ENCODE data around the gene TRIM73.
"Not testable (repeated sequence)": the region's sequence is repeated elsewhere in the genome, so short reads cannot be mapped to it uniquely, and the experiment has no call there.

The TRIM73 gene

GRCh38 chr7:75395329-75395728 is at the start of gene TRIM73:
TRIM73 (plus strand) TSS chr7:75395629; CDS start chr7:75398934, 3,305 bp downstream.
- DNase-seq (ENCODE audit: low spot score); H3K27ac ChIP-seq; CTCF ChIA-PET; POLR2A ChIA-PET (ENCODE audit: low non-redundant PET): not testable (repeated sequence)

- POLR2A ChIA-PET (ENCODE audit: low non-redundant PET); DNase-seq (ENCODE audit: low spot score); CTCF ChIA-PET; H3K27ac ChIP-seq: not testable (repeated sequence)
Measured at GRCh38 chr7:75358671-75359541, 36.5 kb upstream of the TRIM73 start.

GRCh38 chr7:75359542-75359848 is 35.9 kb upstream of the TRIM73 start:
- CTCF ChIA-PET; H3K27ac ChIP-seq; POLR2A ChIA-PET (ENCODE audit: low non-redundant PET); DNase-seq (ENCODE audit: low spot score): not testable (repeated sequence)

- CTCF ChIA-PET; H3K27ac ChIP-seq; POLR2A ChIA-PET (ENCODE audit: low non-redundant PET); DNase-seq (ENCODE audit: low spot score): not testable (repeated sequence)
Measured at GRCh38 chr7:75364079-75364478, 31.4 kb upstream of the TRIM73 start.

- POLR2A ChIA-PET (ENCODE audit: low non-redundant PET); H3K27ac ChIP-seq; CTCF ChIA-PET; DNase-seq (ENCODE audit: low spot score): not testable (repeated sequence)
Measured at GRCh38 chr7:75366643-75367042, 28.8 kb upstream of the TRIM73 start.

GRCh38 chr7:75367313-75367712 is 28.1 kb upstream of the TRIM73 start:
- POLR2A ChIA-PET (ENCODE audit: low non-redundant PET); DNase-seq (ENCODE audit: low spot score); CTCF ChIA-PET; H3K27ac ChIP-seq: not testable (repeated sequence)

- CTCF ChIA-PET, result not testable (repeated sequence)
Measured at GRCh38 chr7:75374144-75374518, 21.3 kb upstream of the TRIM73 start.

GRCh38 chr7:75374519-75375317 is 20.7 kb upstream of the TRIM73 start:
- DNase-seq (ENCODE audit: low spot score); CTCF ChIA-PET; POLR2A ChIA-PET (ENCODE audit: low non-redundant PET): not testable (repeated sequence)

More at GRCh38 chr7:75374144-75374518, 21.3 kb upstream of the TRIM73 start:
- H3K27ac ChIP-seq; POLR2A ChIA-PET (ENCODE audit: low non-redundant PET); DNase-seq (ENCODE audit: low spot score): not testable (repeated sequence)

GRCh38 chr7:75393194-75393593 is 2.2 kb upstream of the TRIM73 start:
- H3K27ac ChIP-seq; CTCF ChIA-PET; POLR2A ChIA-PET (ENCODE audit: low non-redundant PET); DNase-seq (ENCODE audit: low spot score): not testable (repeated sequence)

More at GRCh38 chr7:75374519-75375317, 20.7 kb upstream of the TRIM73 start:
- not testable (repeated sequence) for H3K27ac ChIP-seq

GRCh38 chr7:75397865-75398264 is 2.4 kb downstream of the TRIM73 start:
- POLR2A ChIA-PET (ENCODE audit: low non-redundant PET); CTCF ChIA-PET; H3K27ac ChIP-seq; DNase-seq (ENCODE audit: low spot score): not testable (repeated sequence)

GRCh38 chr7:75398771-75399700 is 3.6 kb downstream of the TRIM73 start:
- POLR2A ChIA-PET (ENCODE audit: low non-redundant PET); DNase-seq (ENCODE audit: low spot score); H3K27ac ChIP-seq; CTCF ChIA-PET: not testable (repeated sequence)

- H3K27ac ChIP-seq; POLR2A ChIA-PET (ENCODE audit: low non-redundant PET); DNase-seq (ENCODE audit: low spot score); CTCF ChIA-PET: not testable (repeated sequence)
Measured at GRCh38 chr7:75400575-75400974, 5.1 kb downstream of the TRIM73 start.

- DNase-seq (ENCODE audit: low spot score); H3K27ac ChIP-seq; POLR2A ChIA-PET (ENCODE audit: low non-redundant PET); CTCF ChIA-PET: not testable (repeated sequence)
Measured at GRCh38 chr7:75403455-75404443, 8.3 kb downstream of the TRIM73 start.

- POLR2A ChIA-PET (ENCODE audit: low non-redundant PET); CTCF ChIA-PET; DNase-seq (ENCODE audit: low spot score); H3K27ac ChIP-seq: not testable (repeated sequence)
Measured at GRCh38 chr7:75404663-75405062, 9.2 kb downstream of the TRIM73 start.

GRCh38 chr7:75409880-75410822 is 14.7 kb downstream of the TRIM73 start:
- CTCF ChIA-PET; POLR2A ChIA-PET (ENCODE audit: low non-redundant PET); H3K27ac ChIP-seq; DNase-seq (ENCODE audit: low spot score): not testable (repeated sequence)

All from RWPE1 (cell line).